ENCODE data around the gene MOCS3.

Gene MOCS3

DNA sequence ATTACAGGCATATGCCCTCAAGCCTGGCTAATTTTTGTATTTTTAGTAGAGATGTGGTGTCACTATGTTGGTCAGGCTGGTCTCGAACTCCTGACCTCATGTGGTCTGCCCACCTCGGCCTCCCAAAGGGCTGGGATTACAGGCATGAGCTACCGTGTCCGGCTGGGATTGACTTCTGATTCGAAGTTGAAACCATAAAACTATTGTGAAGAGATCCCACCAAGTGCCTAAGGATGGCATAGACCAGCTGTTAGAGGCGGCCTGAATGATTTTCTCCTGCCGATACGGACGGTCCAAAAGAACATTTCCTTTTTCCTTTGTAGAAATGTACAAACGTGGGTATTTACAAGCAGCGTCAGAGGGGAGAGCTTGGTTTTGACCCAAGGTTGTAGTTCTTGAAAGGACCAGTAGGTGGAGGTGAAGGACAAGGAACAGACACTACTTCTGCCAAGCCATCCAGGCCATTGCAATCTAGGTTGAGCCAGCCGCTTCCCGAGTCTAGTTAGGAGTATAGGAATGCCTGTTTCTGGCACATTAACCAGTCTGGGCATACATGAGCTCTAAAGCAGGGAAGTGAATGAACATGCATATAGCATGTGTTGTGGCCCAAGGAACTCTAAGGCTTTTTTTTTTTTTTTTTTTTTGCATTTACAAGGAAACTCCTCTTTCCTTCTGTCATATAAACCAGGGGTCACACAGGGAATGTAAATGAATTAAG is 29.0 kb downstream of the MOCS3 start:
- peak in 1 of 2 experiments; percentile 91 for DNase-seq

DNA sequence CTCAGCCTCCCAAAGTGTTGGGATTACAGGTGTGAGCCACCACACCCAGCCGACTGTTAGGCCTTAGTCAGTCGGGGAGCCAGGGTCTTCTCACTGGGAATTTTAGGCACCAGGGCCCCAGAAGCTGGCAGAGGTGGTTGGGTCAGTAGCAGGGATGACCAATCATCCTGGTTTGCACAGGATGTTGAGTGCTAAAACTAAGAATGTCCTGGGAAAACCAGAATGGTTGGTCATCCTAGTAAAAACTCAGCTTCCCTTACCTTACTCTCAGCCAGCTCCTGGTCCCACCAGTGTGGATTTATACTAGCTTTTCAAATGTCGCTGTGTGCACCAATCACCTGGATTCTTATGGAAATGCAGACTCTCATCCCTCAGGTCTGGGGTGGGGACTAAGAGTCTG is 32.5 kb downstream of the MOCS3 start:
- no peak for DNase-seq

- DNase-seq: no peak
Measured at GRCh38 chr20:50992336-50992732, 33.7 kb downstream of the MOCS3 start.

- no peak for DNase-seq
Measured at GRCh38 chr20:50992733-50993457, 34.3 kb downstream of the MOCS3 start.

DNA sequence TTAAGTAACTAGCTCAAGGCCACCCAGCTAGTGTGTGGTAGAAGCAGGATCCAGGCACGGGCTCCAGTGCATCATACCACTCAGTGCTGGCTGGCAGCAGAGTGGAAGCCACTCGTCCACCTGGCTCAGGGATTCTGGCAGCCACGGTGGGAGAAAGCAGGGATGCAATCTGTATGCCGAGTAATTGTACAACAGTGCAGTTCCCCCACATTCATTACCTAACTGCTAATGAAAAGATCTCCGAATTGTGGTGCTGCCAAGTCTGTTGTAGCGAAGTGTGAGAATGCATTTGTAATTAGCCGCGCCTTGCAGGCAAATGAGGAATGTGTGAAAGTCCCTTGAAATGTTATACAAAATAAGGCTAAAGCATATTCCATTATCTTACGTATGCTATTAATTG is 35.3 kb downstream of the MOCS3 start:
- no peak for DNase-seq

DNA sequence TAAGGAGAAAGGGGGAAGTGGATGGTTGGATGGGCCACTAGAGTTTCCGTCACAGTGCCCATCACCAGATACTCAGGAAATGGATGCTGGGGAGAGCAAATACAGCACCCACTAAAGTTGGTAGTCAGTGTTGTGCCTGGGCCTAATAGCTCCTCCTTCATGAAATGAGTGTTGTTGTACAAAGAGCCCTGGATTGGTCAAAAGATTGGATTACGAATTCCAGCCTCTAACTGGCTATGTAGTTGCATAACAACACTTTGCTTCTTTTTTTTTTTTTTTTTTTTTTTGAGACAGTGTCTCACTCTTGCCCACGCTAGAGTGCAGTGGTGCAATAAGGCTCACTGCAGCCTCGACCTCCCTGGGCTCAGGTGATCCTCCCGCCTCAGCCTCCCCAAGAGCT is 36.9 kb downstream of the MOCS3 start:
- no peak for DNase-seq

DNA sequence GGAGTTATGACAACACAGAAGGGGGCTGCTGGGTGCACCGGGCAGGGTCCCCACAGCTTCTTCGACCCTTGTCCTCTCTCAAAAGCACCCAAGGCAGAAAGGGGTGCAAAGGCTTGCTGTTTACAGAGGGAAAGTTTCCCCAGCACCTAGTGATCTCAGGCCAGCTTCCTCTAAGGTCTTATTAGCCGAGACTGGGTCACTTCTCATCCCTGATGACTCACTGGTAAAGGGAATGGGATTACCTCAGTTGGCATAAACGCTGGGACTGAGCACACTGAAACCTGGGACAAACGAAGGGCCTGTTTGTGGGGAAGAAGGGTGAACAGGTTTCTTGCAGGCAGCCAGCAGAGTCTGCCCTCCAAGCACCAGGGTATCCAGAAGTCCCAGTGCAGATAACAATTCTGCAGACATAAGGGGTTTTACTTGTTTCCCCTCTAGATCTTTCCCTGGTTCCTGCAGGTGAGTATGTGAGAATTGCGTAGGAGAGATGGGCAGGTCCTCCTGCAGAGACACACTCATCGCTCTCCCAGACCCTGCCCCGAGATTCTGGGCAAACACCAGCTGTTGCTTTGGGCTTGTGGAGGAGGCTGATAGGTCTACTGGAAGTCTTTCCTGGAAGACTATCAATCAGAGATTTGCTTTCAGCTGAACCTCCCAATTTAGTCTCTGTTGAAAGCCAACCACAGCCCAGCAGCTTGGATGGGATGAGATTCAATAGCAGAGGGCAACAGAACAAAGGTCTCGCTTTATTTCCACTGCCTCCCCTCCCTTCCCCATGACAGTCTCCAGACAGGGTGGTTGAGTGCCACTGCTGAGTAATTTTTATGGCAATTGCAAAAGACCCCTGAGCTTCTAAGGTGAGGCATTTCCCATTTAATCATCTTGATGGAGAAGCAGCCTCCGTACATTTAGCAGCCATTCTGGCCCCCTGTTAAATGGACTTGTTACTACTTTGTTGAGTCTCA is 38.6 kb downstream of the MOCS3 start:
- no peak for DNase-seq

DNA sequence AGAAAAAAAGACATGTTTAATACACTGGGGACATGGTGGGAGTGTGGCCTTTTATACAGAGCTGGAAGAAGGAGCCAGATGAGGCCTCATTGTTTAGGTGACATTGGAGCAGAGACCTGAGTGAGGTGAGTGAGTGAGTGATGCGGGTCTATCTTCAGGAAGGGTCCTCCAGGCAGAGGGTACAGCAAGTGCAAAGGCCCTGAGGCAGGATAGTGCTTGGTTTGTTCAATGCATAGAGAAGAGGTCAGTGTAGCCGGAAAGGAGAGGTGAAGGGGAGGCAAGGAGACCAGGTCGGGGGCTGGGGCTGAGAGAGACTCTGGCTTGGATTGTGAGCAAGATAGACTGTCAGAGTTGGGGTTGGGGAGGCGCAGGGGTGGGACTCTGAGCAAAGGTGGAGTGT is 40.7 kb downstream of the MOCS3 start:
- no peak for DNase-seq

- DNase-seq: no peak
Measured at GRCh38 chr20:51001430-51002265, 43.0 kb downstream of the MOCS3 start.

GRCh38 chr20:51002633-51003032 is 44.0 kb downstream of the MOCS3 start:
- DNase-seq: no peak

GRCh38 chr20:51003753-51004152 is 45.1 kb downstream of the MOCS3 start:
- no peak for DNase-seq

GRCh38 chr20:51004305-51004727 is 45.7 kb downstream of the MOCS3 start:
- DNase-seq: no peak

- DNase-seq: no peak
Measured at GRCh38 chr20:51004781-51005180, 46.2 kb downstream of the MOCS3 start.

DNA sequence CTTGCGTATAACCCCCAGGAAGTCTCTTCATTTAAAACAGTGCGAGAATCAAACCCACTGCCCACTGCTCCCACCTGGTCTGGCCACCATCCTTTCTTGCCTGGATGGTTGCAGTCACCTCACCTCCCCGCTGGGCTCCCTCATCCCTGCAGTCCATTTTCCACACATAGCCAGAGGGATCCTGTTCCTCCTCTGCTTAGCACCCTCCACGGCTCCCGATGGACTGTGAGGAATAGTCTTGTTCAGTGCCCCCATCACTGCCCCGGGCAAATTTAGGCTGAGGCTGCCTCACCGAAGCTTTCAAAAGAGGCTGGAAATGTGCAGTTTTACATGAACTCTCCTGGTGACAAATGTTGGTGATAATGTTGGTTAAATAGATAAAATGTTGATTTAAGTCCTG is 46.6 kb downstream of the MOCS3 start:
- no peak for DNase-seq

GRCh38 chr20:51008718-51009117 is 50.1 kb downstream of the MOCS3 start:
- DNase-seq: no peak

DNA sequence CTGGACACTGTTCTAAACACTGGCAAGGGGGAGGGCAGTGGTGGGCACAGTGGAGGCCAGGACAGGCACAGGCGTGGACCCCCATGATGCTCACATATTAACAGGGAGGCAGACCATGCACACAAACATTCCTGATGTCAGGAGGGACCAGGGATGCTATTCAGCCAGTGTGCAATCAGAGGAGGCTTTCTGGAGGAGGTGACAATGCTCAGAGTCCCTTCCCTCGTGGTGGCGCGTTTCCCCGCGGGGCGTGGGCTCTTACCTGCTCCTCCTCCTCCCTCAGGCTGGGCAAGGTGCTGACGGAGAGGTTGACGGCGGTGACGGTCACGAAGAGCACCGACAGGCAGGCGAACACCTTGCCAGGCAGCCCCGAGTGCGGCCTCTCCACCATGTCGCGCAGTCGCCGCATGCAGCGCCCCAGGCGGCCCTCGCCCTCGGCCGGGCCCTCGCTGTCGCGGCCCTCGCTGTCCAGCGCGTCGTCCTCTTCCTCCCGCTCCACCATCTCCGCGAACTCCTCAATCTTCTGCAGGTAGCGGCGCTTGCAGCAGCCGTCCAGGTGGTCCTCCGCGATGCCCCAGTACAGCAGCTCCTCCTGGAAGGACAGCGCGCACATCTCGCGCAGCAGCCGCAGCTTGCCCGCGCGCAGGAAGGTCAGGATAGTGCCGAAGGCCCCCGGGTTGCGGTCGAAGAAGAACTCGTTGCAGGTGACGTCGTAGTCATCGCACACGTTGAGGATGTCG is 50.9 kb downstream of the MOCS3 start:
- DNase-seq: no peak

GRCh38 chr20:51010043-51010365 is 51.4 kb downstream of the MOCS3 start:
- no peak for DNase-seq

GRCh38 chr20:51010932-51011331 is 52.3 kb downstream of the MOCS3 start:
- DNase-seq: no peak

- no peak for DNase-seq
Measured at GRCh38 chr20:51011479-51011878, 52.9 kb downstream of the MOCS3 start.

DNA sequence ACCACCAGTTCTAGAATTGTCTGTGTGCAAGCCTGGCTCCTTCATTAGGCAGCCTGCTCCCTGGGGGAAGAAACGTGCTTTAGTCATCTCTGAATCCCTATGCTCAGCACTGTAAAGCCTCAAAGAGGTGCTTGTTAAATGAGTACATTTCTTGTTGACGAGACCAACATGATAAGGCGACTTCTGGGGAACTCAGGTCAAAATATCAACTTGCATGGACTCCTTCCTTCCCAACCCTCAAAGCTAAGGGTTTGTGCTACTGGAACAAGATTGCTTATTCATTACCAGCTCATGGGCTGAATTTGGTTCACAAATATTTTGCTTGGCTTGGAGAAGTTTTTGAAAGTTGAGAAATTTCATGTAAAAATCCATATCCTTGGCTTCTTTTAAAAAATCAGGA is 53.7 kb downstream of the MOCS3 start:
- no peak for DNase-seq

All from cerebellar nuclear complex (tissue), 1 donor.